Stimulated activated CD8-positive, alpha-beta memory T cell treated with anti-CD3 and anti-CD28 coated beads, Interleukin-15, amount 100 ng/mL, for 48 hours (primary cell): ENCODE data around the gene ERP44.
"Not testable (repeated sequence)": the region's sequence is repeated elsewhere in the genome, so short reads cannot be mapped to it uniquely, and the experiment has no call there.

Experiments
- DNase-seq, 2 donors: peaks; one replicate each; pipeline ENCODE4 v3.0.0-alpha.2; 2020; ENCODE audit warnings: low read depth in 2 of 2

The ERP44 gene

DNA sequence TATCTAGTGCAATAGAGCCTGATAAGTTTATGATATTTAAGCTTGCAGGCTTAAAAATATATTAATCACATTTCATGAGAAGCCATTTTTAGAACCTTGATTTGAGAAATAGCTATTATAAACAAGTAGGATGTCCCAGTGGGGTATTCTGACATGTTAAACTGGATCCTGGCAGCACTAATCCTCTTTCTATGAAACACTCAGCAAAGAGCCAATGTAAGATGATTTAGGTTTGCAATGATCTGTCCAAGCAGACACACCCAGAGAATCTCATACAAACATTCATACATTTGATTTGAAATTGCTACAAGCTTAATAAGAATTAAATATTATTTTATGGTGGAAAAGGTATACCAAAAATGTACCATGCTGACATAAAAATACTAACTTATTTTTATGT lies 86.5 kb downstream of the ERP44 start:
- DNase-seq = no peak

DNA sequence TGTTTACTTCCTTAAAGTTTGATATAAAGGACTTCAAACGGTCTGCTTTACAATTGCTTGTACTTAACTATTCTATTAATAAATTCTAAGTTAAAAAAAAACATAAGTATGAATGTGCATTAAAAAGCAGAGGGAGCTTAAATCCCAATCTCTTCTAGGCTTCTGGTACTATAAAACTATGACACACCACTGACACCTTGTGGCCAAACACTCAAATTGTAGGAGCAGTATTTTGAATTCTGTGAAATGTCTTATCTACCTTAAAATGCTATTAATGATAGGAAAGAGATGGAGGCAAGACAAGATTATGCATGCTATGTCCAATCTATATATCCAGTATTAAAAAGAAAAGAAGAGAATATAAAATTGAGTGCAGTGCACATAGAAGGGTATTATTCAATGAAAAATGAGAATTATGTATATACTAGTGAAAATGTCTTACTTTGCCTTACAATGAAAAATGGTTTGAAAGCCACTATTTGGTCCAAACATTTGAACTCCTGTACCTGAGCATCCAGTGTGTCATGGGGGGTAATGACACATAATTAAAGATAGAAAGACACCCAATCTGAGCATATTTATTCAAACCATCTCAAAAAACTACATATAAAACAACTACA lies 87.6 kb downstream of the ERP44 start:
- no peak for DNase-seq

GRCh38 chr9:99999797-100000196 lies 99.0 kb downstream of the ERP44 start:
- no peak for DNase-seq

- DNase-seq = no peak
Measured at GRCh38 chr9:99998866-99999265, 99.9 kb downstream of the ERP44 start.

DNA sequence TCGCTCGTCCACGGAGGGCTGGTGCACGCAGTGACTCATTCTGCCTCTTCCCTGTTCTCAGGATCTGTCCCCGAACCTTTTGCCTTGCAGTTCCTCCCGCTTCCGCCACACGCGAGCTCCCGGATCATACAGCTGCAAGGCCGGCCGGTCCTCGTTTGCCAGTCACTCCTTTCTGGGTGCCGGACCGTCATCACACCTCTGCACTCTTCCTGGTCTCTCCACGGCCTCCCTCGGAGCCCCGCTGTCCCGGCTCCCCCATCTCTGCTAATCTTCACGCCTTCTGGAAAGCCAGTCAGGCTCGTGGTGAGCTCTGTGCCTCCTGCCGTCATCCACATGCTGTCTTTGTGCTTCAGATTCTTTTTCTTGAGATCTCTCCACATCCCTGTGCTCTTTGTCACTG lies 100.5 kb downstream of the ERP44 start:
- no peak for DNase-seq

DNA sequence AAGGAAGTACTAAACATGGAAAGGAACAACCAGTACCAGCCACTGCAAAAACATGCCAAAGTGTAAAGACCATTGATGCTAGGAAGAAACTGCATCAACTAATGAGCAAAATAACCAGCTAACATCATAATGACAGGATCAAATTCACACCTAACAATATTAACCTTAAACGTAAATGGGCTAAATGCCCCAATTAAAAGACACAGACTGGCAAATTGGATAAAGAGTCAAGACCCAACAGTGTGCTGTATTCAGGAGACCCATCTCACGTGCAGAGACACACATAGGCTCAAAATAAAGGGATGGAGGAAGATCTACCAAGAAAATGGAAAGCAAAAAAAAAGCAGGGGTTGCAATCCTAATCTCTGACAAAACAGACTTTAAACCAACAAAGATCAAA lies 108.3 kb downstream of the ERP44 start:
- DNase-seq = not testable (repeated sequence)

DNA sequence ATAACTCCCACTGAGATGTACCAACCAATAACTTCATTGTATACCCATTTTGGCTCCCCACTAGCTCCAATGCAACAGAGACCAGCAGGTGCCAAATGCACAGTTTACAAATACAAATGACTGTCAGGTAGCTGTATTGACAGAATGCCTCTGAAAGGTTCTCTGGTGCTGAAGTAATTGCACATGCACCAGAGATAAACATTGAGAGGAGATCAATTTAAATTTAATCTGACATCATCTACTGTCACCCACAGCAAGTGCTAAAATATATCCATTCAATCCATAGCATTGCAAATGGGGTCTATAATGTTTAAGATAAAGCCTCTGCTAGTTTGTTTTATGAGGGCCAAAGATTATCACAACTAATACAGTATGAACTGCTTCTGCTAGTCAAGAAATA lies 112.2 kb downstream of the ERP44 start:
- no peak for DNase-seq

DNA sequence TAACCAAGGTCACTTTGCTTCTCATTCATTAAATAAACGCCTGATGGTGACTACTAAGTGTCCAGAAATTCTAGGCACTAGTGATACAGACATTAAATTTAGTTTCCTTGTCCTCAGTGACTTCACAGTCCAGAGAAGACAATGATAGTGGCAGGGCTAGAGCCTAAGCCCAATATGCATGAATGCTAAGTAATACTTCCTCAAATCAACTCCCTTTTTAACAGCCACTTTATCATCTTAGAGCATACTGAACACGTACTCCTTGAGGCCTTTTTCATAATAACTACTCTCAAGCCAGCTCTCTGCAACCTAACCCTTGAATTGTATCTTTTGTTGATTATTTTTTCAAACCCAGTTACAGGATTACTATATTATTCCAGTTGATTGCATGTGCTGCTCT lies 118.2 kb downstream of the ERP44 start:
- DNase-seq = no peak

GRCh38 chr9:99978221-99978620 lies 120.6 kb downstream of the ERP44 start:
- no peak for DNase-seq

GRCh38 chr9:99977033-99977792 lies 121.6 kb downstream of the ERP44 start:
- no peak for DNase-seq

DNA sequence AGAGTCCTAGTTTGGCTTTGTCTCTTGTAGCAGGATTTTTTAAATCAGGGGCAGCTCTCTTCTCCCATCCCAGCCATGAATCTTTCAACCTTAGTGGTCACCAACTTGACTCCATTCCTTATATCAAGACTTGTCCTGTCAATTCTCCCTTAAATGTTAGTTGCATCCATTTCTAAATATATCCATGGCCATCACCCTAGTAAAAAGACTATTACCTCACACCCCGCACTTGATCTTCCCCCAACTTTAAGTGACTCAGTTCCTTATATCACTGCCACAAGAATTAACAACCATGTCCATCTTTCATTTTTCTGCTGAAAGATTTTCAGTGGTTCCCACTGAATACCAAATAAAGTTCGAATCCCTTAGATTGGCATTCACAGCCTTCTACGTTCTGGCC lies 125.3 kb downstream of the ERP44 start:
- no peak for DNase-seq

- no peak for DNase-seq
Measured at GRCh38 chr9:99971410-99971809, 127.4 kb downstream of the ERP44 start.

DNA sequence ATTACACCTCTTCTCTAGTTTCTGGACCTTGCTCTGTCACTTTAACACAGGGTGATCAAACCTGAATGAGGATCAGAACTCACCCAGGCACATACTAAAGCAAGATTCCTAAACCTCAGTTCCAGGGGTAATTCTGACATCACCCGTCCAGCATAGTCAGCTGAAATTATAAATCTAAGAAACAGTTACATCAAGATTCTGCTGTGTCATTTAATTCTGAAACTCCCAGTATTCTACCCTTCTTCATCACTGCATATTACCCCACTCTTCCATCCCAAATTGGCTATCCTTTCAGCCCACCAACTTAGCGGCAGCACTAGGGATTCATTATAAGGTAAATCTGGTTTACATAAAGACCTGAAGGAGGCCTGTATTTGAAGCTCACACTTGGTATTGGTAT lies 128.3 kb downstream of the ERP44 start:
- DNase-seq = no peak

DNA sequence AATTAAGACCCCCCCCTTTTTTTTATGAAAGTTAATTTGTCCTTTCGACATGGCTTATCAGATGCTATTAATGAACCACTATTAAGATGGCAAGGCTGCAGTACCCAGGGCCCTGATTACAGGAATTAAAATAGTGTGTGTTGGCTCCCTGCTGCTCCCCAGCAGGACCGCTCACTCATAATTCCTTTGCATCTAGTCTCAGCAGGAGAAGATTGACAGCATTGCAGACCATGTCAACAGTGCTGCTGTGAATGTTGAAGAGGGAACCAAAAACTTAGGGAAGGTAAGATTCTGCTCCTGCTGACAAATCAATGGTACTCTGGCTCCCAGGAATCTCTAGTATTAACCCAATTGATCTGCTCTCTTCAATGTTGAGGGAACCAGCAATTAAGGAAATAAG lies 131.3 kb downstream of the ERP44 start:
- no peak for DNase-seq

DNA sequence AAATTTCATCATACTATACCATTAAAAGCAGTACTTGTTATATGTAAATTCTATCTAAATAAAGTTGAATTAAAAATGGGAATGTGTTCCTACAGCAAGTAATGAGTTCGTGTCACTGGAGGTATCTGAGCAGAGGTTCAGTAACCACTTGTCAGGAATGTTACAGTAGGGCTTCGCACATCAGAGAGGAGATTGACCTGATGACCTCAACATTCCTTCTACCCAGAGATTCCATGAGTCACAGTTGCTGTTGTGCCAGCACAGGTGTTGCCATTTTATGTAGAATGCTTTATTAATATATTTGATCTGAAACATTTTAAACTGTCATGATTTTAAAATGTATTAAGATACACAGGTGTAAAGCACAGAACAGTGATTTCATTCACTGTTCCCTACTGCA lies 132.1 kb downstream of the ERP44 start:
- DNase-seq = no peak

- DNase-seq = no peak
Measured at GRCh38 chr9:99966001-99966400, 132.8 kb downstream of the ERP44 start.

DNA sequence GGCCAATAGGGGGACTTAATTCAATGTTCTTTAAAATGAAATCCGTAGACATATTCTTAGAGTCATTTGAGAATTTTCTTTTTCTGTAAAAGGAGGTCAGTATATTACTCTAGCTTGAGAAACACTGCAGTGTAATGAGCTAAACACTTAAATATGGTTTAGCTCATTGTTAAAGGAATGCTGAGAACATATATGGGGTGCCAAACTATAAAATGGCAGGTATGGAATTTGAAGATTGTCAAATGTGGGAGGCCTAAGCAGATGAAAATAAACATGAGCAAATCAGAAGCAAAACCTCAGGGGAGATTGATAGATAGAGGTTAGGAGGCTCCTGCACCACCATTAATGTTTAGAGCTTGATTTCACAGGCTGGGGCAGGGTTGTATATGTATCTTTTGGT lies 134.5 kb downstream of the ERP44 start:
- no peak for DNase-seq

GRCh38 chr9:99962680-99963261 lies 136.0 kb downstream of the ERP44 start:
- DNase-seq = no peak

DNA sequence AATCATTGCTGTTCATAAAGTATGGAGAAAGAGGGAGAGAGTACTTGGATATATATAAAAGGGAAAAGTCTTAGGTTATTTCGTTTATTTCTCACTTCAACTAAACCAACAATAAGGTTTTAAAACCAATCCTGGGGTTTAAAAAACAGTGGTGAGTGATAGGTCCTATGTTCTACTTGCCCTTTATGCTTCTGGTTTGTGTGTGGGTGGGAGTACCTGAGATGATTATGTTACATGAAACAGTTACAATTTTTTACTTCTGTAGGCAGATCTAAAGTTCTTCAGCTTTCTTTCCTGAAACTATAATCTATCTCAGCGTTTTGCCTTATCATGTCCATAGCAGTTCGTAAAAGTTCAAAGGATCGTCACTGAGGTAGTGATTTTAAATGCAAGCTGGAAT lies 143.2 kb downstream of the ERP44 start:
- DNase-seq = no peak

- no peak for DNase-seq
Measured at GRCh38 chr9:99954819-99955218, 144.0 kb downstream of the ERP44 start.

DNA sequence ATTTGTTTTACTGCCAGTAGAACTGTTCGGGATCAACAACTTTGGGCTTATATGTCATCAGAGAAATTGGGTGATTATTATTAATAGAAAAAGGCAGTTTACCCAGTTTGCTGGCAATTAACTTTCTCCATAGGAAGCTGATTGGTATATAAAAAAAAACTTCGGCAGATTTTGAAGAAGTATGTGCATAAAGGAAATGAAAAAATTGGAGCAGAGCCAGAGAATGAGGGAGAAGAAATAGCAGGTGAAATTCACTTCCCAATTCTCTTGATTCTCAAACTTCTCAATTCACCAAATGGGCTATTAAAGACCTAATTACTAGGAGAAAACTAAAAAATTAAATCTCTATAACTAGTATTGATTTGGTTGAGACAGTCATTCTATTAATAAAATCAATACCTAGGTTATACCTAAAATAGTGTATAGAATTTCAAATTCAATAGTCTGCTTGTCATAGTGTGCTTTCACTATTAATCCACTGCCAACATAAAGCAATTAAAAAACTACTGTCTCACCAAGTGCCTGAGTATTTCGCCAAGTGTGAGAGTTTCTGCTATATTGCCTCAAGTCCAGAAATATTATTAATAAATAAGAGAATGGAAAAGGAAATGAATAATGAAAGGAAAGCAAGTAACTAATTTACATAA lies 144.8 kb downstream of the ERP44 start:
- DNase-seq = no peak

- no peak for DNase-seq
Measured at GRCh38 chr9:99948896-99949295, 149.9 kb downstream of the ERP44 start.

GRCh38 chr9:99948482-99948881 lies 150.3 kb downstream of the ERP44 start:
- no peak for DNase-seq
